ENCODE results near the gene GOLIM4. TPM values are rescaled to one million over a fixed set of nuclear protein-coding genes. Genes with fewer than 3 reads are reported as not detected.

GOLIM4 gene
- total and polyA plus RNA-seq, 4 donors: 17.9 to 47.9 (median 32.7) TPM

DNA sequence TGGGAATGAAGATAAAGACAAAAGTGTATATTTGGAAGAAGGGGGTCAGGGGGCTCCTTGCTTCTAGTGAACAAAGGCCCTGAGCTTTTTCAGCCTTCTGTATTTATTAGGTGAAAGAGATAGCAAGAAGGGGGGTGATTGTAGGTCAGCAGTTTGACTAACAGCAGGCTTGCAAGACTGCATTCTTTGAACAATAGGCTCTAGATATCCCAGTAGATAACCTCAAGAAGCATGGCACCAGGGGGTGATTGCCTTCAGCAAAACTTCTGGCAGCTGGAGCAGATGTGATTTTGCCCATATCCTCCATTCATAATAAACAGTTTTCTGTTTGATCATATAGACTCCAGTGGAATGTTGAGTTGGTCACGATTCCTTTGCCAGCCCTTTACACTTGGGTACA lies 31.7 kb upstream of the GOLIM4 start:
- Histone ChIP-seq H3K36me3 (ENCODE audit: control insufficient read depth in 4 of 4, insufficient read depth in 3 of 4, low read depth in 1 of 4, low read length in 3 of 4) (no peaks in the 10 kb centered on the region), H3K27me3 (ENCODE audit: control insufficient read depth in 4 of 4, insufficient read depth in 4 of 4, low read length in 3 of 4) (no peaks in the 10 kb centered on the region), H3K4me1 (ENCODE audit: control insufficient read depth in 4 of 4, insufficient read depth in 4 of 4, low read length in 3 of 4) (peaks cover 3 to 11% (median 7%) of the 10 kb centered on the region in 4 donors), H3K9me3 (ENCODE audit: control insufficient read depth in 4 of 4, low read length in 3 of 4) (no peaks in the 10 kb centered on the region), H3K27ac (ENCODE audit: low read depth in 1 of 2, low read length in 2 of 2) (no peak overlapping the region), H3K9ac (ENCODE audit: low read depth in 1 of 2, low read length in 2 of 2) (no peak overlapping the region), H3K4me3 (ENCODE audit: low read depth in 1 of 3, low read length in 3 of 3) (no peak overlapping the region)
- WGBS: 97% methylated on average over 1 of the region's 1 CpG
- no peak for TF ChIP-seq EGR1 (IDR thresholded peaks at IDR 0.05; ENCODE audit: low read depth in 2 of 2)
- TF ChIP-seq JUND (IDR thresholded peaks at IDR 0.05): no peak
- TF ChIP-seq FOXA1 (IDR thresholded peaks at IDR 0.05): no peak
- no peak for TF ChIP-seq TAF1 (conservative IDR thresholded peaks at IDR 0.05)
- no peak for TF ChIP-seq ATF3 (IDR thresholded peaks at IDR 0.05)
- TF ChIP-seq RAD21 (IDR thresholded peaks at IDR 0.05): no peak
- no peak for TF ChIP-seq GABPA (IDR thresholded peaks at IDR 0.05 in 1 of 2, conservative IDR thresholded peaks at IDR 0.05 in 1 of 2)
- TF ChIP-seq, protein P1, sequence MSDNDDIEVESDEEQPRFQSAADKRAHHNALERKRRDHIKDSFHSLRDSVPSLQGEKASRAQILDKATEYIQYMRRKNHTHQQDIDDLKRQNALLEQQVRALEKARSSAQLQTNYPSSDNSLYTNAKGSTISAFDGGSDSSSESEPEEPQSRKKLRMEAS (IDR thresholded peaks at IDR 0.05): no peak
- no peak for TF ChIP-seq FOXA2 (IDR thresholded peaks at IDR 0.05)
- no peak for TF ChIP-seq SP1 (IDR thresholded peaks at IDR 0.05)
- TF ChIP-seq HNF4A (conservative IDR thresholded peaks at IDR 0.05): no peak
- TF ChIP-seq YY1 (IDR thresholded peaks at IDR 0.05): no peak
- no peak for TF ChIP-seq HNF4G (IDR thresholded peaks at IDR 0.05)
- no peak for TF ChIP-seq RXRA (IDR thresholded peaks at IDR 0.05)
- TF ChIP-seq, protein P2, sequence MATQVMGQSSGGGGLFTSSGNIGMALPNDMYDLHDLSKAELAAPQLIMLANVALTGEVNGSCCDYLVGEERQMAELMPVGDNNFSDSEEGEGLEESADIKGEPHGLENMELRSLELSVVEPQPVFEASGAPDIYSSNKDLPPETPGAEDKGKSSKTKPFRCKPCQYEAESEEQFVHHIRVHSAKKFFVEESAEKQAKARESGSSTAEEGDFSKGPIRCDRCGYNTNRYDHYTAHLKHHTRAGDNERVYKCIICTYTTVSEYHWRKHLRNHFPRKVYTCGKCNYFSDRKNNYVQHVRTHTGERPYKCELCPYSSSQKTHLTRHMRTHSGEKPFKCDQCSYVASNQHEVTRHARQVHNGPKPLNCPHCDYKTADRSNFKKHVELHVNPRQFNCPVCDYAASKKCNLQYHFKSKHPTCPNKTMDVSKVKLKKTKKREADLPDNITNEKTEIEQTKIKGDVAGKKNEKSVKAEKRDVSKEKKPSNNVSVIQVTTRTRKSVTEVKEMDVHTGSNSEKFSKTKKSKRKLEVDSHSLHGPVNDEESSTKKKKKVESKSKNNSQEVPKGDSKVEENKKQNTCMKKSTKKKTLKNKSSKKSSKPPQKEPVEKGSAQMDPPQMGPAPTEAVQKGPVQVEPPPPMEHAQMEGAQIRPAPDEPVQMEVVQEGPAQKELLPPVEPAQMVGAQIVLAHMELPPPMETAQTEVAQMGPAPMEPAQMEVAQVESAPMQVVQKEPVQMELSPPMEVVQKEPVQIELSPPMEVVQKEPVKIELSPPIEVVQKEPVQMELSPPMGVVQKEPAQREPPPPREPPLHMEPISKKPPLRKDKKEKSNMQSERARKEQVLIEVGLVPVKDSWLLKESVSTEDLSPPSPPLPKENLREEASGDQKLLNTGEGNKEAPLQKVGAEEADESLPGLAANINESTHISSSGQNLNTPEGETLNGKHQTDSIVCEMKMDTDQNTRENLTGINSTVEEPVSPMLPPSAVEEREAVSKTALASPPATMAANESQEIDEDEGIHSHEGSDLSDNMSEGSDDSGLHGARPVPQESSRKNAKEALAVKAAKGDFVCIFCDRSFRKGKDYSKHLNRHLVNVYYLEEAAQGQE (IDR thresholded peaks at IDR 0.05): no peak
- TF ChIP-seq ZBTB33 (IDR thresholded peaks at IDR 0.05): no peak
- DNase-seq (ENCODE audit: low spot score): no peak

DNA sequence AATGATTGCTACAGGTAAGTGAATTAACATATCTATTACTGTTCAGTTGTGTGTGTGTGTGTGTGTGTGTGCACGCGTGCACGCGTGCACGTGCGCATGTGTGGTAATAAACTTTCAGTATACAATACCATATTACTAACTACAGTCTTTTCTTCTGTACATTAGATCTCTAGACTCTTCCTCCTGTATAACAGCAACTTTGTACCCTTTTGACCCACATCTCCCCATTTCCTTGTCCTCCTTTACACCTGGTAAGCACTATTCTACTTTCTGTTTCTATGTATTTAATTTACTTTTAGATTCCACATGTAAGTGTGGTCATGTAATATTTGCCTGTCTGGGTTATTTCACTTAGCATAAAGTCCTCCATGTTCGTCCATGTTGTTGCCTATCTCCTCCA lies 29.1 kb upstream of the GOLIM4 start:
- Histone ChIP-seq H3K4me1 (ENCODE audit: control insufficient read depth in 4 of 4, insufficient read depth in 4 of 4, low read length in 3 of 4) (peaks cover 3 to 11% (median 7%) of the 10 kb centered on the region in 4 donors), H3K27me3 (ENCODE audit: control insufficient read depth in 4 of 4, insufficient read depth in 4 of 4, low read length in 3 of 4) (no peaks in the 10 kb centered on the region), H3K4me3 (ENCODE audit: low read depth in 1 of 3, low read length in 3 of 3) (no peak overlapping the region), H3K36me3 (ENCODE audit: control insufficient read depth in 4 of 4, insufficient read depth in 3 of 4, low read depth in 1 of 4, low read length in 3 of 4) (no peaks in the 10 kb centered on the region), H3K9me3 (ENCODE audit: control insufficient read depth in 4 of 4, low read length in 3 of 4) (no peaks in the 10 kb centered on the region), H3K27ac (ENCODE audit: low read depth in 1 of 2, low read length in 2 of 2) (no peak overlapping the region), H3K9ac (ENCODE audit: low read depth in 1 of 2, low read length in 2 of 2) (no peak overlapping the region)
- no peak for DNase-seq (ENCODE audit: low spot score)
- TF ChIP-seq, protein P1 (IDR thresholded peaks at IDR 0.05): no peak
- no peak for TF ChIP-seq HNF4A (conservative IDR thresholded peaks at IDR 0.05)
- no peak for TF ChIP-seq HNF4G (IDR thresholded peaks at IDR 0.05)
- TF ChIP-seq RAD21 (IDR thresholded peaks at IDR 0.05): no peak
- no peak for TF ChIP-seq FOXA1 (IDR thresholded peaks at IDR 0.05)
- TF ChIP-seq JUND (IDR thresholded peaks at IDR 0.05): no peak
- TF ChIP-seq FOXA2 (IDR thresholded peaks at IDR 0.05): no peak
- no peak for TF ChIP-seq SP1 (IDR thresholded peaks at IDR 0.05)
- no peak for TF ChIP-seq RXRA (IDR thresholded peaks at IDR 0.05)
- TF ChIP-seq, protein P2 (IDR thresholded peaks at IDR 0.05): no peak
- no peak for TF ChIP-seq ATF3 (IDR thresholded peaks at IDR 0.05)
- TF ChIP-seq TAF1 (conservative IDR thresholded peaks at IDR 0.05): no peak
- TF ChIP-seq NR2F2 (IDR thresholded peaks at IDR 0.05): no peak
- TF ChIP-seq CTCF (IDR thresholded peaks at IDR 0.05; ENCODE audit: low read depth, low read length, missing input control): no peak
- 95% methylated on average over 7 of the region's 7 CpGs for WGBS

All from liver (tissue), 9 donors.